GM12872 (cell line): ENCODE data around the gene SLC27A4.

Experiments used
- TF ChIP-seq, protein P1 (sequence below): IDR thresholded peaks from 3 replicates; pipeline ENCODE4 v1.5.1; 2011; ENCODE audit warnings: low read depth, mild to moderate bottlenecking, low read length, moderate library complexity; ENCODE audit not compliant: insufficient read depth

Gene SLC27A4

DNA sequence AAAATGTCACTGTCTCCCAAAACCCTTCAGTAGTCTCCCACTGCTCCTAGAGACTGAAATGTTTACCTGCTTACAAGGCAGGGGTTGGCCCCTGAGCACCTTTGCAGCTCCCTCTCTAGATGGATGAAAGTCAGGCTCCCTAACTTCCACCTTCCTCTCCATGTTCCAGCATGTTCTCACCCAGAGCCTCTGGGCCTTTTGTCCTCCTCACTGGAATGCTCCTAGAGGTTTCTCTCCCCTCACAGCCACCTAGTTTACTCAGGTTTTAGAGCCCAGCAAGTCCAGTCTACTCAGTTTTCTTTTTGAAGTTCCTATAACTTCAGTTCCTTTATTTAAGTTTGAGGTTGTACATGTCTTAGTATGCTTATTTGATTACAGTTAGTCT is 30.0 kb downstream of the SLC27A4 start:
- TF ChIP-seq, protein P1, sequence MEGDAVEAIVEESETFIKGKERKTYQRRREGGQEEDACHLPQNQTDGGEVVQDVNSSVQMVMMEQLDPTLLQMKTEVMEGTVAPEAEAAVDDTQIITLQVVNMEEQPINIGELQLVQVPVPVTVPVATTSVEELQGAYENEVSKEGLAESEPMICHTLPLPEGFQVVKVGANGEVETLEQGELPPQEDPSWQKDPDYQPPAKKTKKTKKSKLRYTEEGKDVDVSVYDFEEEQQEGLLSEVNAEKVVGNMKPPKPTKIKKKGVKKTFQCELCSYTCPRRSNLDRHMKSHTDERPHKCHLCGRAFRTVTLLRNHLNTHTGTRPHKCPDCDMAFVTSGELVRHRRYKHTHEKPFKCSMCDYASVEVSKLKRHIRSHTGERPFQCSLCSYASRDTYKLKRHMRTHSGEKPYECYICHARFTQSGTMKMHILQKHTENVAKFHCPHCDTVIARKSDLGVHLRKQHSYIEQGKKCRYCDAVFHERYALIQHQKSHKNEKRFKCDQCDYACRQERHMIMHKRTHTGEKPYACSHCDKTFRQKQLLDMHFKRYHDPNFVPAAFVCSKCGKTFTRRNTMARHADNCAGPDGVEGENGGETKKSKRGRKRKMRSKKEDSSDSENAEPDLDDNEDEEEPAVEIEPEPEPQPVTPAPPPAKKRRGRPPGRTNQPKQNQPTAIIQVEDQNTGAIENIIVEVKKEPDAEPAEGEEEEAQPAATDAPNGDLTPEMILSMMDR: no peak

DNA sequence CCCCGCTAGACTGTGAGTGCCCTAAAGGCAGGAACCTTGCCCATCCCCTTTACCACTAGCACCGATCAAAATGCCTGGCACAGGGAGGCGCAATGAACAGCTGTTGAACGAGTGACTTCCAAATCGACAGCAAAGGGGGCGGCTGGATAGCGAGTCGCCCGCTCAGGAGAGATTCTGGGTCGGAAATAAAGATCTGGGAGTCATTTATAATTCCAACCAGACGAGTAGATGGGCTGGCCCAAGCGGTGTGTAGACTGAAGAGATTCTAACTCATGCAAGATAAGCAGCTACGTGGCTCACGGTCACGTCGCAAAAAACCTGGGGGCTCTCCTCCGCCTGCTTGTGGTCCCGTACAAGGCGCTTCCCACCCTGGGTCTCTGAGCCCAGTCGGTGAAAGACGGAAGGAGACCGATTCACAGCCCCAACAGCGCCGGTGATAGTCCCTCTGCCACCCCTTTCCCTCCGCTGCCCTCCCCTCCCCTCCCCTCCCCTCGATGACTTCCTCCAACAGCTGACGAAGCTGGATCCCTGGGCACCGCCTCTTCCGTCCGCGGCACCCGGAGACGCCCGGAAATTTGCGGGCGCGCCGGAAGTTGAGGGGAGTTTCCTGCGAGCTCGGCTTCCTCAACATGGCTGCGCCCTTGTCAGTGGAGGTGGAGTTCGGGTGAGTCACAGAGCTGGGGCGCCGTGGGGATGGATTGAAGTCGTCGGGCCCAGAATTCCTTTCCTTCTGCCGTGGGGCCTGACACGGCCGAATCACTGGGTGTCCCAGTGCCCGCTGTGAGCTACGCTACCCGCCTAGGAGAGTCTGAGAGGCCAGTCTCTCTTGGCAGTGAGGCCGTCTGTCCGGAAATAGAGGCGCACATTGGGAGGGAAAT is 30.7 kb downstream of the SLC27A4 start, which contains the start of gene URM1:
Gene URM1, plus strand, starts transcription at position 623 of the 878 bp plus-strand sequence. Its CDS starts 7 bp downstream, at position 630.
- TF ChIP-seq, protein P1: no peak

DNA sequence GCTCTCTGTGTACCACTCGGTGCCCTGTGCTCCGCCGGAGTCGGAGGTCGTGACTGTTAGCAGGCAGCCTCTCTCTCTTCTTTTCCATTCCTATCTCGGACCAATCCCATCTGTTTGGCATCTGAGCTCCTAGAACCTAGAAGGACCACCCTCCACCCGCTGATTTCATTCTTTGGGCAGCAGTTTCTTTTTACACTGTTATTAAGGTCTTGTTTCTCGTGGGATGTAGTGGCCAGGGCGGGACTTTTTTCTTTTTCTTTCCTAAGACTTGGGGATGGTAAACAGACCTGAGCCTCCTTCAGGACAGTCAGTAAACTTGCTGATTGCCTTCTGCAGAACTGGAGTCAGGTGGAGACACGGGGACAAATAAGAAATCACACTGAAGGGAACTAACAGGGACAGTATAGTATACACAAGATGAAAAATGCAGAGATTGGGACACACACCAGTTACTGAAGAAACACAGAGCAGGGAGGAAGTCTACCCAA is 31.3 kb downstream of the SLC27A4 start:
- TF ChIP-seq, protein P1: no peak

DNA sequence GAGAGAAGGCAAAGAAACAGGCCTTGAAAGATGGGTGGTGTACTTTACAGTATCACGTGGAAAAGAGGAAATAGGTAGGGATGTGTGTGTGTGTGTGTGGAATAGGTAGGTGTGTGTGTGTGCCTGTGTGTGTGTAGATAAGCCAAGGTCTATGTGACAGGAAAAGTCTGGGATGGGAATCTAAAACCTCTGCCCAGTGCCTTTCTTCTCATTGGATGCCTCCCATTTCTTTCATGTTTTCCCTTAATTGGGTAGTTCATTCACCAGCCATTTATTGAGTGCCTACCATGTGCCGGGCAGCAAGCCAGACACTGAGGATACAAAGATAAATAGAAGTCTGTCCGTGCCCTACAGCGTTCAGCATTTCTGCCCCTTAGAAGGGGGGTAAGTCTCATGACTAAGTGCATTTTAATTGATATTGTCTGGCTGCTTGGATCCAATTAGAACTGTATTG is 31.9 kb downstream of the SLC27A4 start:
- TF ChIP-seq, protein P1: no peak

DNA sequence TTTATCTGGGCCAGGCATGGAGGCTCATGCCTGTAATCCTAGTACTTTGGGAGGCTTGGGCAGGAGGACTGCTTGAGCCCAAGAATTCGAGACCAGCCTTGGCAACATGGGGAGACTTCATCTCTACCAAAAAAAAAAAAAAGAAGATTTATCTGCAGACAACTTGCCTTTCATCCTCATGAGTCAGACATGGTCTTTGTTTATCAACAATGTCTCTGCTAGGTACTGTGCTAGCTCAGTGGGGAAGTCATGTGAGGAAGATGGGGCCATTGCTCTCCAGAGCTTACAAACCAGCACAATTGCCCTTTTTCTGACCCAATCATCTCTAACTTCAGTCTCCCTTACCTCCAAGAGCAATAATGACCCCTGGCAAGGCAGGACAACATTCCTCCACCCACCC is 32.5 kb downstream of the SLC27A4 start:
- TF ChIP-seq, protein P1: no peak

DNA sequence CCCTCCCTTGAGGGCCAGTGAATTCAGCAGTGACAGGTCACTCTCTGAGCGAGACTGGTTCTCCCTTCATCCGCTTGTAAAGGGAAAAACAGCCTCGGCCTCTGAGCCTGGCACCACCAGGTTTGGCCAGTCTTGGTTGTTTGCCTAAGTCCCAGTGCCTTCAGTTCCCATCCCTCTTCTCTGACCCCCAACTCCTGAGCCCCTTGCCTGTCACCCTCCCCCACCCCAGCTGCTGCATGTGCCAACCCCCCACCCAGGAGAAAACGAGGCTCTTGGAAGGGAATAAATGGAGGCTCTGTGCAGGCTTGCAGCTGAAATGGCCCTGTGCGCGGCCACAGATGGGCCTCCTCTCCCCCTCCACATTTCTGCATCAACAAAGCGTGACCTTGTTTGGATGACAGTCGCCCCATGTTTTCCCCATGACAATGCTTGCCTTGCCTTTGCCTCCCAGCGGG is 33.9 kb downstream of the SLC27A4 start:
- TF ChIP-seq, protein P1: no peak

DNA sequence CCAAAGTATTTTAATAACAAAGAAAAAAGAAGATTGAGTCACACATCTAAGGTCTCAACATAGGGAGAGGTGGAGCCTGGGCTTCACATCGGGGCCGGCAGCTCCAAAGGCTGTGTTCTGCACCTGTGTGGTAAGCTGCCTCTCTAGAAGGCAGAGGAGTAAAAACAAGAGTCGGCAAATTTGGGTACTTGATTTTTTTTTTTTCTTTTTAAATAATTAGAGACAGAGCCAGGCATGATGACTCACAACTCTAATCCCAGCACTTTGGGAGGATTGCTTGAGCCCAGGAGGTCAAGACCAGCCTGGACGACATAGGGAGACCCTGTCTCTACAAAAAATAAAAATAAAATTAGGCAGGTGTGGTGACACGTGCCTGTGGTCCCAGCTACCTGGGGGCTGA is 35.5 kb downstream of the SLC27A4 start:
- TF ChIP-seq, protein P1: no peak
